Stimulated activated CD4-positive, alpha-beta T cell treated with anti-CD3 and anti-CD28 coated beads, Interleukin-12 subunit alpha, Interleukin-12 subunit beta, amount 100 ng/mL, for 4 hours (primary cell): ENCODE data around the gene STARD3NL.
"Not testable (repeated sequence)": the region's sequence is repeated elsewhere in the genome, so short reads cannot be mapped to it uniquely, and the experiment has no call there.

Experiments used
- DNase-seq: peaks from one replicate; pipeline ENCODE4 v3.0.0-alpha.2; 2020

STARD3NL gene

GRCh38 chr7:38269704-38270346 is 91.8 kb downstream of the STARD3NL start:
- DNase-seq = not testable (repeated sequence)

DNA sequence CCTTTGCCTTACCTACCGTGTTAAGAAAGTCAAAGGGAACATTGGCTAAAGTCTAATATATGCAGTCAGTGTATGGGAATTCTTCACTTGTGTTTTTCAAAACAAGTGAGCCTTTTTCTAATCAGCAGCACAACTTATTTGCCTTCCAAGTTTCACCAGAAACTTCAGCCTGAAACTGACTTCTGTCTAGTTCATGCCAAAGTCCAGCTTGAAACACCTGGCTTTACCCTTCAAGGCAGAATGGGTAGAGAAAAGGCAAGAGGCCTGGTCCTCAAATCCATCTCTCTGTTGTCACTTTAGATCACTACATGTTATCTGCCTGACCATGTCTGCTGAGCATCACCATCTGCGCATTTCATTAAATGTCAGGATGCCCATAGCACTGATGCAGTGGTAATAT is 92.4 kb downstream of the STARD3NL start:
- not testable (repeated sequence) for DNase-seq

DNA sequence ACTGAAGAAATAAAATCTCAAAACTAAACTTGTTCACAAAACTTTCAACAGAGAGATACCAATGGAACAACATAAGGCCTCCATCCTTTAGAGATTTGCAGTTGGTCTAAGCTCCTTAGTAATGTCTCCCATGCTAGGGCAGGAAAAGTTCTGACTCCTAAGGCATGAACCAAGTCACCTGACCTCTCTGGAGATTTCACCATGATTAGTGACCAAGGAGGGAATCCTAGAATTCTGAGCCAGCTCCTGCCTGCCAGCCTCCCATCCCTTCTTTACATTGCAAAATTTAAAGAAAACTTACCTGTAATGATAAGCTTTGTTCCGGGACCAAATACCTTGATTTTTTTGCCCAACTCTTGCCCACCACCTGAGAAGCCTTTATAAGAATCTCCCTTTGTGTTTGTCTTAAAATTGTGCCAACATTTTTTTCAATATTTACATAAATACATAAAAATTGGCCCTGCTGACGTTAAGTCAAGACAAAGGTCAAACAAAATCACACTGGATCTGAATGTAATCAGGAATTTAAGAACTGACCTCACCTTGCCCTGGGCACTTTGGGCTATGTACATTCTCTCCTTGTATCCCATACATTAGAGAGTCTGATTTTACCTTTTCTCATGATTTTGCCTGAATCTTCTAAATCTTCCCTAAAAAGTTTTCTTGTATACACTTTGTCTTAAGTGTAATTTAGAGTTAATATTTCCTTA is 95.4 kb downstream of the STARD3NL start, which contains the start of gene TARP:
TARP (minus strand) TSS at position 351 of the 710 bp plus-strand sequence.
- DNase-seq = no peak

DNA sequence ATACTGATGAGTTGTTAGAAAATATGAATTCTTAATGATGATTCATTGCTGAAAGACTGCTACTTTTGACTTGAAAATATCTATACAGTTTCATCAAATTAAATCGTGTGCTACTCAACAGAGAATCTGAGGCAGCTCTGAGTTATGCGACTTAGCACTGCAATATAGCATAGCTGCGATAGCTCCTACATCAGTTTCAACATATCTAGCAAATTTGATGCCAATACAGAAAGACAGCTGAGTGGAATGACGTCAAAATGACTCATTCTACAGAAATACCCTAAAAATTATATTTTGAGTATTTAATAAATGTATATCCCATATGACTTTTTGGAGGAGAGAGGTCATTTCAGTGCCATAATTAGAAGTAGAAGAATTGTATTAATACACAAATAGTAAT is 96.4 kb downstream of the STARD3NL start:
- no peak for DNase-seq

GRCh38 chr7:38274927-38275620 is 97.0 kb downstream of the STARD3NL start:
- no peak for DNase-seq

GRCh38 chr7:38276096-38276877 is 98.2 kb downstream of the STARD3NL start:
- no peak for DNase-seq

GRCh38 chr7:38280000-38280399 is 102.0 kb downstream of the STARD3NL start:
- DNase-seq = no peak
